Urothelium cell line (cell line): ENCODE data around the gene MDFI.
A peak's percentile ranks its signal among the peaks of the same experiment; 100 is the strongest.

ENCODE experiments used
- DNase-seq: peaks from one replicate; pipeline ENCODE4 v3.0.0; 2011; ENCODE audit warnings: low spot score, mixed read lengths
- FAIRE-seq: peaks from 2 replicates; lab custom pipeline; 2011; peaks lifted over from hg19 to GRCh38; lab: Jason Lieb, UNC

MDFI gene

DNA sequence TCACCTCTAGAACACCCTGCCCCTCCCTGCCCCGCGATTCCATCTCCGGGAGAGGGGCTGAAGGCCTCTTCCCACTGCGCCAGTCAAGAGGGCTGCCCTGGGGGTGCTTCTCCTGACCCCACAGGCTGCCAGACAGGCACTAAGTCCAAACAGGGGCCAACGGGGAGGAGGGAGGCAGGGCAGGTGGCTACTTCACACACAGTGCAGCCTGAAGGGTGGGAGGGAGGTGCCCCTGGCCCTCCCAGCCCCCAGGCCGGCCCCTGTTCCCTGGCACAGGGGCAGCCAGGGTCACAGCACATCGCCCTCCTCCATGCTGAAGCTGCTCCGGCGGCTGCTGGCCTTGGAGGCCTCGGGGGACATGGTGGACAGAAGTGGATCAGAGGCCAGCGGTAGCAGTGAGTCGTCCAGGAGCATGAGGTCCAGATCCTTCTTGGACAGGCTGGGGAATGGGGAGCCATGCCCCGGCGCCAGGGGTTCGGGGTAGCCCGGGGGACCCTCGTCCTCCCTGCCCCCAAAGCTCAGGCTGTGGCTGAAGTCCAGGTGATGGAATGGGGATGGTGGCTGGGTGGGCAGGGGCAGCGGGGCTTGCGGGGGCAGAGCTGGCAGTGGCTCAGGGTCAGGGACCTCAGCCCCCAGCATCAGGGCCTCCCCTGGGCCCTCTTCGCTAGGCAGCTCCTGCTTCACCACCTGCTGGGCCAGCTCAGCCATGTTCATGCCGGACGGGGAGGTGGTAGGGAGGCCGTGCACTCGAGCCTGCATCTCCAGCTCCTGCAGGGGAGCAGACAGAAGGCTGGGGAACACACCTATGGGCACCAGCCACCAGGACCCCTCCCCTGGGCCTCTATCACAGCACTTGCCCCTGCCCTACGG, 46.3 kb downstream of the MDFI start:
- no peak for FAIRE-seq

GRCh38 chr6:41685641-41686380, 47.5 kb downstream of the MDFI start:
- no peak for FAIRE-seq
- no peak for DNase-seq

More for the DNA sequence above, 46.3 kb downstream of the MDFI start:
- DNase-seq, result no peak

GRCh38 chr6:41687501-41688175, 49.4 kb downstream of the MDFI start:
- no peak for DNase-seq
- no peak for FAIRE-seq

DNA sequence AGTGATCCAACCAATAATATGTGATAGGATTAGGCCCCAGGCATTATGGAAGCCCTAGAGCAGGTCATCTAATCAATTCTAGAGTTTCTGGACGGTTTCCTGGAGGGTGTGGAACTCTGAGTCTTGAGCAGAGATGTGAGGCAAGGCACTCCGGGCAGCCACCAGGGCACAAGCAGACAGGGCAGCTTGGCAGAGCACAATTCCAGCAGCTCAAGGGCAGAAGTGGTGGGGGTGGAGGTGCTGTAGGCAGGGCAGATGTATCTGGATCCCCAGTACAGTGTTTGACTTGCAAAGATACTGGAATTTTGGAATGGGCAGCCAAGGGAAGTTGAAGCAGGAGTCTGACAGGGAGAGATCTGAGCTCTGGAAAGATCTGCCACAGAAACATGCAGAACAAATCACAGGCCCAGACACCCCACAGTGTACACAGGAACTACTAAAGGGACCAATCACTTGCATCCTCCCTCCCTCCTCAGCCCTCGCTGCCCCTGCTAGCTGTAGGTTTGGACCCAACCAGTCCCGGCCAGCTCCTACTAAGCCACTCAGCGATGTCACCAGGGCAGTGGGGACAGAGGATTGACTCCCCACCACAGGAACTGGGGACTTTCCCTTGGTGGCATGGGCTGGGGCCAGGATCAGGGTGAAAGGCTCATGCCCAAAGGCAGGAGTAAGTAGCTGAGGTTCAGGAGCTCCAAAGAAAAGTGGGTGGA, 50.1 kb downstream of the MDFI start:
- DNase-seq (no peak), FAIRE-seq (no peak)

DNA sequence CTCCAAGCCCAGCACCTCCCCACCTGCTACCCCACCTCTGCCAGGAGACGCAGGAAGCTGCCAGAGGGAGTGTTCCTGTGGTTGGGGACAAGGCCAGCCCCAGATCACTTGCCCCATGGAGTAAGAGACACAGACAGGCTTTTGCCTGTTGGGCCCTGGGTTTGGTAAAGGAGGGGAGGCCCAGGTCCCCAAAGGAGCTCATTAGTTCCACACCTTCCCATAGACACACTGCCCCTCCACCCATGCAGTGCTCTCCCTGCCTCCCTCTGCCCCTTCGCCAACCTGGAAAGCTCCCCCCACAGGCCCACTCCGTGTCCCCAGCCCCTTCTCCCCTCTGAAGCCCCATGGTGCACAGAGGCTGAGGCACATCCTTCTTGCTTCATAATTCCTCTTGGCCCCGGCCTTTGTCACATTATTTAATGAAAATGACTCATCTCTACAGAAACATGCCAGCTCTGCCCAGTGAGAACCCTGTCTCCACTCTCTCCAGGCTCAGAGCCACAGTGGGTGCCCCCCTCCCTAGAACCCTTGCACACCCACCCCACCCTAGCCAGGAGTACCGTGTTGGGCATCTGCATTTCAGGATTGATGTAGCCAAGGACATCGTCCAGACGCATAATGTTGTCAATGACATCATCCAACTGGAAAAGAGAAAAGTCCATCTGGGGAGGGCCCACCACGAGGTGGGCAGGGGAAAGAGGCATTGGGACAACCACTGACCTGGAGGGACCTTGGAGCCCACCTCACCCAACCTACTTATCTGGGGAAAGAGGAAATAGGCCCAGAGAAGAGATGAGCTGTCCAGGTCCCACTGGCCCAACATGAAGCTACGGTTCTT, 51.1 kb downstream of the MDFI start:
- FAIRE-seq (no peak), DNase-seq (no peak)

DNA sequence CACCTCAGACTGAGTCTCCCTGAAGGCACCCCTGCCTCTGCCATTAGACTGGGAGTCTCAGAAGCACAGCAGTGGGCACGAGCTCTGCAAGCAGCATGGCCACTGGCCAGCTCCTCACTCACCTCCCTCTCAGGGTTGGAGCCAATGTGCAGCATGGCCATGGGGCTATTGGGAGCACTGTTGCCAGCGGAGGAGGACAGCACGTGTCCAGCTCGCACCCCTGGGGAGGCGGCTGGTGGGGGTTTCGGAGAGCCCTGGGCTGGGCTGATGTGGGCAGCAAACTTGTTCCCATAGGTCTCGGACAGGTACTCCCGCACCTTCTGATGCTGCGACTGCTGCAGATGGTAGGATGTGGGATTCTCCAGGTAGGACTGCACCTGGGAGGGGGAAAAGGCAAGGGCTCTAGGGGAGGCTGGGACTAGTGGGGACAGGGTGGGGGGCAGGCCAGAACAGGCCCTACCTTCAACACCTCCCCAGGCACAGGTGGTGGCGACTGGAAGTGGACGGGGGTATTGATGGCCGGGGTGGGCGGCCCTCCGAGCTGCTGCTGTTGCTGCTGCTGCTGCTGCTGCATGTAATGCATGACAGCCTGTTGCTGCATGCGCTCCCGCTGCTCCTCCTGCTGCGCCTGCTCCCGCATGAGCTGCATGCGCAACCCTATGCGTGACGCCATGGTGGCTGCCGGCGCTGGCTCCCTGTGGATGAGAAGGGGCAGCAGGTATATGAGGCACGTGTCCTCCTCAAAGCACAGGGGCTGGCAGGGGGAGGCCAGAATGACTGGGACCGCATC, 52.5 kb downstream of the MDFI start:
- FAIRE-seq (no peak), DNase-seq (no peak)

GRCh38 chr6:41691426-41692079, 53.3 kb downstream of the MDFI start:
- no peak for FAIRE-seq

DNA sequence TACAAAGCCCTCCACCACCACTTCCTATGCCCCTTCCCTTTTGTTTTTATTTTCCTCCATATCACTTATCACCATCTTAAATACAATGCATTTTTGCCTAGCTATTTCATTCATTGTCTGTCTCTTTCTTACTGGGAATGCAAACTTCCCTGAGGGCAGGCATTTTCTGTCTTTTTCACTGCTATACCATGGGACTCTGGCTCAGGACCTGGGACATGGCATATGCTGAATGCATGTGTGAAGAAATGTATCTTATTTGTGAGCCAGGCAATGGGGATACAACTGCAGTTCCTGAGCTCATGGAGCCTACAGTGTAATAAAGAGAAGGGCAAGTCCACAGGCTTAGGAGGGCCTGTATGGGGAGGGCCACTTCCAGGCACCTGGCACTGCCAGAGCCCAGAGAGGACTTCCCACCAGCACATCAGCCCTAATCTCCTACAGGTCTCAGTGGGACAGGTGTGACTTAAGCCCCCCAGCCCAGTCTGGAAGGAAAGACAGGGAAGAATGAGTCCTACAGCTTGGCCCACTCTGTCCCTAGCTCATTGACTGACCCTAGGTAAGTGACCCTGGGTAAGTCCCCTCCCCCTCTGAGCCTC, 53.9 kb downstream of the MDFI start:
- FAIRE-seq (no peak), DNase-seq (no peak)

More at GRCh38 chr6:41691426-41692079, 53.3 kb downstream of the MDFI start:
- DNase-seq, result no peak

DNA sequence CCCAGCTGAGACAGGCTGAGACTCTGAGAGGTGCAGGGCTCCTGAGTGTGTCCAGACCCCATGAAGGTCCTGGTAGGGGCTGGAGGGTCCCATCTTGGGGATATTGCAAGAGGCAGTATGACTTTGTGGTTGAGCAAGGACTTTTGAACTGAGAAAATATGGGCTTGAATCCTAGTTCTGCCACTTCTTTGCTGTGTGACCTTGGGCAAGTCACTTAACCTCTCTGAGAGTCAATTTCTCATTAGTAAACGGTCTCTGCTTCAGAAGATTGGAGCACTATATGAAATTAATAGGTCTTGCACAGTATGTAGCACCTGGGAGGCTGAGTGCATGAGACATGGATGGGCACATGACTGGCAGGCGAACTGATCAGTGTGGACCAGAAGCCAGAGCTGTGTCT, 54.5 kb downstream of the MDFI start:
- FAIRE-seq (no peak), DNase-seq (no peak)

- peak; percentile 55 for FAIRE-seq
These were observed 55.3 kb downstream of the MDFI start for GRCh38 chr6:41693281-41694240.

GRCh38 chr6:41694815-41695526, 56.7 kb downstream of the MDFI start:
- FAIRE-seq, result no peak
- no peak for DNase-seq

More at GRCh38 chr6:41693281-41694240, 55.3 kb downstream of the MDFI start:
- DNase-seq, result no peak

DNA sequence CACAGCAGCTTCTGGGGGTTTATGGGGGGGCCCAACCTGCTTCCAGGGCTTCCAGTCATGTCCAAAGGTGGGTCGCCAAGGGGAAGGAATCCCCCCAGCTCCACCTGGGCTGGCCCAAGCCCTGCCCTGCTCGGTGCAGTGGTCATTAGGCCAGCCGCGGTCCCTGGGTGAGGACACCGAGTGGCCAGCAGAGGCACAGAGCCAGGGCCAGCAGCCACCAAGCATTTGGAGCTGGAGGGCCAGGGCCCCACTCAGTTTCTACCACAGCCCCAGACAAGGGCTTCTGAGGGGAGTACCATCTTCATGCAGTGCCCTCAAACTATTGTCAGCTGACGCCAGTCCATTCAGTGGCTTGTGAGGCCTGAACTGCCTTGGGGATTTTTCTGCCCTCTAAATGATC, 57.6 kb downstream of the MDFI start:
- FAIRE-seq (no peak), DNase-seq (no peak)

- FAIRE-seq (no peak), DNase-seq (no peak)
These were observed 58.5 kb downstream of the MDFI start for GRCh38 chr6:41696788-41697187.

DNA sequence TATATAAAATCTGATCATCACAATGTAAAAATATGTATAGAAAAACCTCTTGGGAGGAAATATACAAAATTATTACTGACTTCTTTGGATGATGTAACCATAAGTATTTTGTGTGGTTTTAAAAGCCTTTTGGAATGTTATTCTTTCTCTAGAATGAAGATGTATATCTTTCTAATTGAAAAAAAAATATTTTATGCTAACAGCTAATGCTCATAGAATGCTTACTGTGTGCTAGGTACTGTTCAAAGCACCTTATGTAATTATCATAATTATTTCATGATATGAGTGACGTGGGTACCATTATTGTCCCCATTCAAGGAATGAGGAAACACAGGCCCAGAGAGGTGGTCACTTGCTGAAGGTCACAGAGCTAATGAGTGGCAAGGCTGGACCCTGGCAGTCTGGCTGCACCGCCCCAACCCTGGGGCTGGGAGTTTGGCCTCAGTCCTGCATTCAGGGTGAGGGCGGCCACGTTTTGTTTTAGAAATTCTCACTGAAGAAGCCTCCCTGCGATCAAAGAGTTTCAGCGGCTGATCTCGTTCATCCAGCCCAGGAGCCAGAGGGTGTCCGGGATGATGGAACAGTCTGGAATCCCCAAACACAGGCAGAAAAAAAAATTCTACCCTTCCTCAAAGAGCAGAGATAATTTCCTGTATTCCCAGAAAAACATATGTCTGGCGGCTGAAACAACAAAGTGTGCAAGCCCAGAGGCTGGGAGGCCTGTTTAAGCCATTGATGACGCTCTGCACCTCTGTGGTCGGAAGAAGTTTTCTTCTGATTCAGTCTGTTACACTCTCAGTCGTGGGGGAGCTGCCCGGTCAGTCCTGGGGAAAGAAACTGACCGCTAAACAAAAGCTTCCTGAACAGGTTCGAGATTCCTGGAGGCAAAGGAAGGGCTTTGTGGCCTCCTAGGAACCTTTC, 59.9 kb downstream of the MDFI start:
- DNase-seq (no peak), FAIRE-seq (no peak)

GRCh38 chr6:41699063-41699462, 60.8 kb downstream of the MDFI start:
- no peak for FAIRE-seq
- no peak for DNase-seq
